ENCODE results near the gene SETMAR.

DNA sequence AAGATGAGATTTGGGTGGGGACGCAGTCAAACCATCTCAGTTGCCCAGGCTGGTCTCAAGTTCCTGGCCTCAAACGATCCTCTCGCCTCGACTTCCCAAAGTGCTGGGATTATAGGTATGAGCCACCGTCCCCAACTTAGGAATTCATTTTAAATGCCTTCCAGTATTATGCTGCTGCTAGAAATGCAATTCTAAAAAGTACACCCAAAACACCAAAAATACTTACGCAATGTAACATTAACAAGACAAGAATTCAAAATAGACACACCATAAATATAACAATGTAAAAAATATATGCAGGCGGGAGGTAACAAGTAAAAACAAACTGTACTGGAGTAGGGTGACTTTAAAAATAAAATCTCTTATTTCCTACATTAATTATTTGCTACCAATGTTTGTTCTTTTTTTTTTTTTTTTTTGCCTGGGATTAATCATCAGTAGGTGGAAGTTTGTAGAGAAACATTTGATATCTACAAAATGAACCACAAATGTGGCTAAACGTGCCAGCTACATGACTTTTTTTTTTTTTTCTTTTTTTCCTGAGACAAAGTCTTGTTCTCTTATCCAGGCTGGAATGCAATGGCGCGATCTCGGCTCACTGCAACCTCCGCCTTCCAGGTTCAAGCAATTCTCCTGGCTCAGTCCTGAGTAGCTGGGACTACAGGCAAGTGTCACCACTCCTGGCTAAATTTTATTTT, 56.8 kb downstream of the SETMAR start:
- TF ChIP-seq, protein P1, sequence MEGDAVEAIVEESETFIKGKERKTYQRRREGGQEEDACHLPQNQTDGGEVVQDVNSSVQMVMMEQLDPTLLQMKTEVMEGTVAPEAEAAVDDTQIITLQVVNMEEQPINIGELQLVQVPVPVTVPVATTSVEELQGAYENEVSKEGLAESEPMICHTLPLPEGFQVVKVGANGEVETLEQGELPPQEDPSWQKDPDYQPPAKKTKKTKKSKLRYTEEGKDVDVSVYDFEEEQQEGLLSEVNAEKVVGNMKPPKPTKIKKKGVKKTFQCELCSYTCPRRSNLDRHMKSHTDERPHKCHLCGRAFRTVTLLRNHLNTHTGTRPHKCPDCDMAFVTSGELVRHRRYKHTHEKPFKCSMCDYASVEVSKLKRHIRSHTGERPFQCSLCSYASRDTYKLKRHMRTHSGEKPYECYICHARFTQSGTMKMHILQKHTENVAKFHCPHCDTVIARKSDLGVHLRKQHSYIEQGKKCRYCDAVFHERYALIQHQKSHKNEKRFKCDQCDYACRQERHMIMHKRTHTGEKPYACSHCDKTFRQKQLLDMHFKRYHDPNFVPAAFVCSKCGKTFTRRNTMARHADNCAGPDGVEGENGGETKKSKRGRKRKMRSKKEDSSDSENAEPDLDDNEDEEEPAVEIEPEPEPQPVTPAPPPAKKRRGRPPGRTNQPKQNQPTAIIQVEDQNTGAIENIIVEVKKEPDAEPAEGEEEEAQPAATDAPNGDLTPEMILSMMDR (IDR thresholded peaks at IDR 0.05) = no peak
- TF ChIP-seq MXI1 (IDR thresholded peaks at IDR 0.05; ENCODE audit: low read depth, low read length) (no peak), GABPA (IDR thresholded peaks at IDR 0.05; ENCODE audit: low read depth) (no peak), TCF12 (IDR thresholded peaks at IDR 0.05) (no peak), EP300 (IDR thresholded peaks at IDR 0.05; ENCODE audit: borderline replicate concordance in 1 of 2, low read depth in 1 of 2, low read length in 1 of 2) (no peak), NFIC (IDR thresholded peaks at IDR 0.05; ENCODE audit: borderline replicate concordance) (no peak), POLR2AphosphoS5 (IDR thresholded peaks at IDR 0.05; ENCODE audit: low read depth, low read length) (no peak)
- TF ChIP-seq, protein P2, sequence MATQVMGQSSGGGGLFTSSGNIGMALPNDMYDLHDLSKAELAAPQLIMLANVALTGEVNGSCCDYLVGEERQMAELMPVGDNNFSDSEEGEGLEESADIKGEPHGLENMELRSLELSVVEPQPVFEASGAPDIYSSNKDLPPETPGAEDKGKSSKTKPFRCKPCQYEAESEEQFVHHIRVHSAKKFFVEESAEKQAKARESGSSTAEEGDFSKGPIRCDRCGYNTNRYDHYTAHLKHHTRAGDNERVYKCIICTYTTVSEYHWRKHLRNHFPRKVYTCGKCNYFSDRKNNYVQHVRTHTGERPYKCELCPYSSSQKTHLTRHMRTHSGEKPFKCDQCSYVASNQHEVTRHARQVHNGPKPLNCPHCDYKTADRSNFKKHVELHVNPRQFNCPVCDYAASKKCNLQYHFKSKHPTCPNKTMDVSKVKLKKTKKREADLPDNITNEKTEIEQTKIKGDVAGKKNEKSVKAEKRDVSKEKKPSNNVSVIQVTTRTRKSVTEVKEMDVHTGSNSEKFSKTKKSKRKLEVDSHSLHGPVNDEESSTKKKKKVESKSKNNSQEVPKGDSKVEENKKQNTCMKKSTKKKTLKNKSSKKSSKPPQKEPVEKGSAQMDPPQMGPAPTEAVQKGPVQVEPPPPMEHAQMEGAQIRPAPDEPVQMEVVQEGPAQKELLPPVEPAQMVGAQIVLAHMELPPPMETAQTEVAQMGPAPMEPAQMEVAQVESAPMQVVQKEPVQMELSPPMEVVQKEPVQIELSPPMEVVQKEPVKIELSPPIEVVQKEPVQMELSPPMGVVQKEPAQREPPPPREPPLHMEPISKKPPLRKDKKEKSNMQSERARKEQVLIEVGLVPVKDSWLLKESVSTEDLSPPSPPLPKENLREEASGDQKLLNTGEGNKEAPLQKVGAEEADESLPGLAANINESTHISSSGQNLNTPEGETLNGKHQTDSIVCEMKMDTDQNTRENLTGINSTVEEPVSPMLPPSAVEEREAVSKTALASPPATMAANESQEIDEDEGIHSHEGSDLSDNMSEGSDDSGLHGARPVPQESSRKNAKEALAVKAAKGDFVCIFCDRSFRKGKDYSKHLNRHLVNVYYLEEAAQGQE (IDR thresholded peaks at IDR 0.05; ENCODE audit: low read depth, low read length) = no peak
- TF ChIP-seq, protein P3, sequence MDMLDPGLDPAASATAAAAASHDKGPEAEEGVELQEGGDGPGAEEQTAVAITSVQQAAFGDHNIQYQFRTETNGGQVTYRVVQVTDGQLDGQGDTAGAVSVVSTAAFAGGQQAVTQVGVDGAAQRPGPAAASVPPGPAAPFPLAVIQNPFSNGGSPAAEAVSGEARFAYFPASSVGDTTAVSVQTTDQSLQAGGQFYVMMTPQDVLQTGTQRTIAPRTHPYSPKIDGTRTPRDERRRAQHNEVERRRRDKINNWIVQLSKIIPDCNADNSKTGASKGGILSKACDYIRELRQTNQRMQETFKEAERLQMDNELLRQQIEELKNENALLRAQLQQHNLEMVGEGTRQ (IDR thresholded peaks at IDR 0.05; ENCODE audit: borderline replicate concordance, low read depth, low read length) = no peak

All from SK-N-SH (cell line).